BJ (cell line): ENCODE measurements around the gene CUL5. TPM values are rescaled to one million over a fixed set of nuclear protein-coding genes. Genes with fewer than 3 reads are reported as not detected.

Experiments
- CTCF ChIA-PET: fragments of 350-600 bp; formaldehyde crosslinking; extraction: SDS; loops from one replicate; lab custom pipeline; 2021; ENCODE audit warnings: antibody characterized with exemption, inconsistent platforms; lab: Yijun Ruan, JAX
- POLR2A ChIA-PET: fragments of 300-600 bp; sonication (Branson Sonifier 250); formaldehyde crosslinking; extraction: SDS; loops from one replicate; lab custom pipeline; 2021; ENCODE audit warnings: antibody characterized with exemption; lab: Charles Lee
- DNase-seq: peaks from one replicate; pipeline ENCODE4 v3.0.0-alpha.2; 2011; ENCODE audit warnings: low read depth
- H3K27me3 ChIP-seq: 2 replicates; pipeline ENCODE4 v1.6.0; 2011; ENCODE audit warnings: low read length; ENCODE audit not compliant: control insufficient read depth, insufficient read depth
- H3K36me3 ChIP-seq: 2 replicates; pipeline ENCODE4 v1.5.1; 2011; ENCODE audit warnings: low read length; ENCODE audit not compliant: control insufficient read depth, insufficient read depth
- H3K4me3 ChIP-seq: 2 replicates; pipeline ENCODE4 v1.5.1; 2011; ENCODE audit warnings: low read depth, mild to moderate bottlenecking, control low read depth, low read length
- CTCF ChIP-seq: IDR thresholded peaks from 2 replicates; pipeline ENCODE4 v1.5.1; 2011; ENCODE audit warnings: low read depth, mild to moderate bottlenecking, control low read depth, inconsistent platforms, low read length, moderate library complexity; ENCODE audit not compliant: insufficient read depth
- polyA plus RNA-seq: library from polyadenylated mRNA; depleted of rRNA; stranded (reverse); fragments of >200 nt; gene quantifications from 2 replicates; pipeline ENCODE4 v1.2.3, GENCODE V29; 2011

Gene CUL5
- polyA plus RNA-seq, 1 experiment, result 16.8 TPM

GRCh38 chr11:108135845-108136544 lies 127.3 kb downstream of the CUL5 start:
- no peak for DNase-seq
- TF ChIP-seq CTCF, result peak; percentile 28; the same call in 1 of the 2 replicates
- Histone ChIP-seq H3K27me3 (no peaks in the 10 kb centered on the region), H3K4me3 (no peak overlapping the region), H3K36me3 (peaks cover 3% of the 10 kb centered on the region)
- ChIA-PET POLR2A (no interaction called here), CTCF (interaction anchor here (0.6 kb wide), 1 partner anchor 376 kb away, joined by 3 read pairs; no protein-coding TSS in a partner anchor)

GRCh38 chr11:108137212-108137611 lies 128.5 kb downstream of the CUL5 start:
- no peak for DNase-seq
- H3K27me3 ChIP-seq, result no peaks in the 10 kb centered on the region
- no peak overlapping the region for H3K4me3 ChIP-seq
- CTCF ChIA-PET, result interaction anchor here (0.6 to 1.6 kb wide), 2 partner anchors 10 to 495 kb away, joined by 3 to 4 read pairs; no protein-coding TSS in a partner anchor
- POLR2A ChIA-PET, result no interaction called here
- TF ChIP-seq CTCF, result no peak
- peaks cover 3% of the 10 kb centered on the region for H3K36me3 ChIP-seq

- CTCF ChIA-PET, result no interaction called here
- TF ChIP-seq CTCF, result no peak
- no peak for DNase-seq
- Histone ChIP-seq H3K4me3 (no peak overlapping the region), H3K27me3 (no peaks in the 10 kb centered on the region), H3K36me3 (peaks cover 6% of the 10 kb centered on the region)
- POLR2A ChIA-PET, result no interaction called here
Measured at GRCh38 chr11:108142304-108142703, 133.6 kb downstream of the CUL5 start.

- CTCF ChIA-PET, result interaction anchor here (0.7 kb wide), 2 partner anchors 26 to 145 kb away, joined by 3 read pairs; no protein-coding TSS in a partner anchor
- Histone ChIP-seq H3K36me3 (peaks cover 10% of the 10 kb centered on the region), H3K27me3 (no peaks in the 10 kb centered on the region), H3K4me3 (no peak overlapping the region)
- POLR2A ChIA-PET, result no interaction called here
- no peak for DNase-seq
- no peak for TF ChIP-seq CTCF
Measured at GRCh38 chr11:108144615-108145014, 135.9 kb downstream of the CUL5 start.

DNA sequence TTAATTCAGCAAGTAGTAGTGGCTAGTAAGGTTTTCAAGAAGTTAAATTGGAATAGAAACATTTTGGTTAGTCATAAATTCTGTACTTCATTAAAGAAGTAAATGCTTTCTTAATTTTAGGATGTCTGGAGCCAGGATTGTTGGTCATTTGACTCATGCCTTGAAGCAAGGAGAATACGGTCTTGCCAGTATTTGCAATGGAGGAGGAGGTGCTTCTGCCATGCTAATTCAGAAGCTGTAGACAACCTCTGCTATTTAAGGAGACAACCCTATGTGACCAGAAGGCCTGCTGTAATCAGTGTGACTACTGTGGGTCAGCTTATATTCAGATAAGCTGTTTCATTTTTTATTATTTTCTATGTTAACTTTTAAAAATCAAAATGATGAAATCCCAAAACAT lies 138.5 kb downstream of the CUL5 start:
- CTCF ChIA-PET, result no interaction called here
- no peak for DNase-seq
- H3K27me3 ChIP-seq, result no peaks in the 10 kb centered on the region
- POLR2A ChIA-PET, result no interaction called here
- no peak for TF ChIP-seq CTCF
- no peak overlapping the region for H3K4me3 ChIP-seq
- H3K36me3 ChIP-seq, result peaks cover 12% of the 10 kb centered on the region
